SJSA1 (cell line): ENCODE data around the gene FKBP4. TPM values are rescaled to one million over a fixed set of nuclear protein-coding genes. Genes with fewer than 3 reads are reported as not detected.

Source experiments
- DNase-seq, 2 experiments: peaks; one replicate each; pipeline ENCODE4 v3.0.0-alpha.2; 2015 to 2020; ENCODE audit warnings: low spot score in 2 of 2, low read depth in 1 of 2
- H3K27ac ChIP-seq: fragments of 250-450 bp; sonication (Bioruptor Pico); 2 replicates; pipeline ENCODE4 v1.5.1; 2020; ENCODE audit warnings: mild to moderate bottlenecking, moderate library complexity
- H3K27me3 ChIP-seq: fragments of 250-450 bp; sonication (Bioruptor Pico); replicated peaks from 2 replicates; pipeline ENCODE4 v1.5.1; 2020; ENCODE audit warnings: mild to moderate bottlenecking, moderate library complexity
- H3K36me3 ChIP-seq: fragments of 250-450 bp; sonication (Bioruptor Pico); 2 replicates; pipeline ENCODE4 v1.5.1; 2020; ENCODE audit warnings: mild to moderate bottlenecking
- H3K4me1 ChIP-seq: fragments of 250-450 bp; sonication (Bioruptor Pico); replicated peaks from 2 replicates; pipeline ENCODE4 v1.6.1; 2021; ENCODE audit warnings: mild to moderate bottlenecking
- H3K4me3 ChIP-seq: fragments of 250-450 bp; sonication (Bioruptor Pico); 2 replicates; pipeline ENCODE4 v1.5.1; 2020; ENCODE audit warnings: mild to moderate bottlenecking
- H3K9me3 ChIP-seq: fragments of 250-450 bp; sonication (Bioruptor Pico); replicated peaks from 2 replicates; pipeline ENCODE4 v1.5.1; 2020; ENCODE audit warnings: mild to moderate bottlenecking
- total RNA-seq: library from RNA; depleted of rRNA; stranded (reverse); fragments of >200 nt; shearing (Covaris generic); gene quantifications from 2 replicates; pipeline ENCODE4 v1.2.3, GENCODE V29; 2014

The FKBP4 gene
- total RNA-seq, 1 experiment from 2014 or later: 91.1 TPM

GRCh38 chr12:2812290-2813213, 17.8 kb downstream of the FKBP4 start, which contains the start of gene ITFG2:
Gene ITFG2 (plus strand): TSS chr12:2812668. CDS start chr12:2812761, 93 bp downstream.
- Histone ChIP-seq H3K4me3 (peak within 1 kb of the TSS; percentile 69), H3K27ac (peak within 1 kb of the TSS; percentile 81), H3K4me1 (0 out of 2 replicates have a peak, but pooled peaks cover 7% of the 10 kb centered on the region), H3K36me3 (peaks cover 19% of the 10 kb centered on the region), H3K9me3 (no peaks in the 10 kb centered on the region), H3K27me3 (no peaks in the 10 kb centered on the region)
- peak; percentile 99 to 100 for DNase-seq

- H3K36me3 ChIP-seq: peaks cover 26% of the 10 kb centered on the region
- DNase-seq: peak; percentile 61 to 71
- no peaks in the 10 kb centered on the region for H3K9me3 ChIP-seq
- H3K27ac ChIP-seq: peak overlapping the region; percentile 81
- peak overlapping the region; percentile 69 for H3K4me3 ChIP-seq
- 0 out of 2 replicates have a peak, but pooled peaks cover 7% of the 10 kb centered on the region for H3K4me1 ChIP-seq
- no peaks in the 10 kb centered on the region for H3K27me3 ChIP-seq
Measured at GRCh38 chr12:2813214-2814185, 18.7 kb downstream of the FKBP4 start.

DNA sequence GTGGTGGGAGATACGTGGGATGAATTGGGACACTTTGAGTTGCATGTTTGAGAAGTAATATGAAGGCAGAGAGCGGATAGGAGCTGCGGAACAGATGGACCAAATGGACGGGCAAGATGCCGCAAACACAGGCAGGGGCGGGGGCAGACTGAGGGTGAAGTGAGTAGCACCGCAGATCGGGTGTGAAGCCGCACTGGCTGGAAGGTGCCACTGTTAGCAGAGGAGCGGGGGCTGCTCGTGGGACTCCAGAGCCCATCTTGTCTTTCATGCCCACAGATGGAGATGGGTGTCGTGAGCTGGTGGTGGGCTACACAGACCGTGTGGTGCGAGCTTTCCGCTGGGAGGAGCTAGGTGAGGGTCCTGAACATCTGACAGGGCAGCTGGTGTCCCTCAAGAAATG, 25.0 kb downstream of the FKBP4 start:
- no peak for DNase-seq
- Histone ChIP-seq H3K27me3 (no peaks in the 10 kb centered on the region), H3K4me1 (peaks cover 8% of the 10 kb centered on the region), H3K4me3 (no peak overlapping the region), H3K9me3 (no peaks in the 10 kb centered on the region), H3K36me3 (peaks cover 72% of the 10 kb centered on the region), H3K27ac (no peak overlapping the region)

- no peak overlapping the region for H3K27ac ChIP-seq
- H3K27me3 ChIP-seq: no peaks in the 10 kb centered on the region
- H3K36me3 ChIP-seq: peaks cover 75% of the 10 kb centered on the region
- no peak overlapping the region for H3K4me3 ChIP-seq
- no peak for DNase-seq
- no peaks in the 10 kb centered on the region for H3K9me3 ChIP-seq
- peaks cover 10% of the 10 kb centered on the region for H3K4me1 ChIP-seq
Measured at GRCh38 chr12:2820432-2820831, 25.7 kb downstream of the FKBP4 start.

DNA sequence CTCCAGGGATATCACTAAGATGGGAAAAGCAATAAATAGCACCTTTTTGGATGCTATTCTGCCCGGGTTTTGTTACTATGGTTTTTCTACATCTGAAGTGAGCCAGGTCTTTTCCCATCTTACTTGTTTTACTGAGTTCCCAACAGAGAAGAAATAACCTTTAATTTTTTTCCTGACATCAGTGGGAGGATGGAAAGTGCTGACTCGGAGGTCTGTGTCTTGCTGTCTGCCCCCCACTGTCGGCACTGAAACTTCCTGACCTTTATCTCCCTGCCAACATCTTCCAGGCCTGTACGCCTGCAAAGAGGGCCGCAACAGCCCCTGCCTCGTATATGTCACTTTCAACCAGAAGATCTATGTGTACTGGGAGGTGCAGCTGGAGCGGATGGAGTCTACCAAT, 28.7 kb downstream of the FKBP4 start:
- Histone ChIP-seq H3K9me3 (no peaks in the 10 kb centered on the region), H3K4me3 (no peak overlapping the region), H3K27ac (no peak overlapping the region), H3K36me3 (peaks cover 86% of the 10 kb centered on the region), H3K27me3 (no peaks in the 10 kb centered on the region), H3K4me1 (peaks cover 10% of the 10 kb centered on the region)
- DNase-seq: no peak

GRCh38 chr12:2824541-2824940, 29.8 kb downstream of the FKBP4 start:
- no peak overlapping the region for H3K4me3 ChIP-seq
- no peaks in the 10 kb centered on the region for H3K9me3 ChIP-seq
- H3K36me3 ChIP-seq: peaks cover 88% of the 10 kb centered on the region
- no peaks in the 10 kb centered on the region for H3K27me3 ChIP-seq
- peak overlapping the region; percentile 17; the same call in 1 of the 2 replicates for H3K27ac ChIP-seq
- H3K4me1 ChIP-seq: peaks cover 10% of the 10 kb centered on the region
- no peak for DNase-seq

DNA sequence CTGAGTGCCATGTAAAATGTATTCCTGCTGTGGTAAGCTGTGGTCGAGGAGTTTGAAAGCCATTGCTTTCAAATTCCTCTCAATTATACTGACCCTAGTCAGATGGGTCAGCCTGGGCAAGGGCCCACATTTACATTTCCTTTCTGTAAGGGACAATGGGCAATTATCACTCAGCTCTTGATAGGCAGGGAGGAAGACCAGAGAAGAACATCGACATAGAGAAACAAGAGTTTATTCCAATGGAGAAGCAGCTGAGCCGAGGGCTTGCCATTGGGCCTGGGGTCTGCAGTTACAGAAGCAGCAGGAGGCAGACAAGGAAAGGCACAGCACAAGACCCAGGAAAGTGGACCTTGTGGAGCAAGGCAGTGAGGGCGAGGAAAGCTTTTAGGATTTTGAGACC, 30.4 kb downstream of the FKBP4 start:
- H3K4me3 ChIP-seq: no peak overlapping the region
- H3K27ac ChIP-seq: peak overlapping the region; percentile 17; the same call in 1 of the 2 replicates
- no peaks in the 10 kb centered on the region for H3K9me3 ChIP-seq
- H3K4me1 ChIP-seq: peaks cover 10% of the 10 kb centered on the region
- no peak for DNase-seq
- peaks cover 82% of the 10 kb centered on the region for H3K36me3 ChIP-seq
- no peaks in the 10 kb centered on the region for H3K27me3 ChIP-seq

GRCh38 chr12:2826036-2826435, 31.3 kb downstream of the FKBP4 start:
- Histone ChIP-seq H3K4me1 (peaks cover 10% of the 10 kb centered on the region), H3K27me3 (no peaks in the 10 kb centered on the region), H3K4me3 (no peak overlapping the region), H3K9me3 (no peaks in the 10 kb centered on the region), H3K36me3 (peaks cover 76% of the 10 kb centered on the region), H3K27ac (no peak overlapping the region)
- no peak for DNase-seq

- Histone ChIP-seq H3K4me3 (no peak overlapping the region), H3K9me3 (no peaks in the 10 kb centered on the region), H3K36me3 (peaks cover 70% of the 10 kb centered on the region), H3K4me1 (peaks cover 10% of the 10 kb centered on the region), H3K27me3 (no peaks in the 10 kb centered on the region), H3K27ac (no peak overlapping the region)
- DNase-seq: no peak
Measured at GRCh38 chr12:2826721-2827515, 32.1 kb downstream of the FKBP4 start.

- H3K27ac ChIP-seq: no peak overlapping the region
- H3K9me3 ChIP-seq: no peaks in the 10 kb centered on the region
- DNase-seq: no peak
- H3K4me1 ChIP-seq: peaks cover 8% of the 10 kb centered on the region
- no peaks in the 10 kb centered on the region for H3K27me3 ChIP-seq
- no peak overlapping the region for H3K4me3 ChIP-seq
- peaks cover 48% of the 10 kb centered on the region for H3K36me3 ChIP-seq
Measured at GRCh38 chr12:2829275-2829674, 34.5 kb downstream of the FKBP4 start.

- Histone ChIP-seq H3K4me1 (peaks cover 16% of the 10 kb centered on the region), H3K27me3 (no peaks in the 10 kb centered on the region), H3K36me3 (peaks cover 17% of the 10 kb centered on the region), H3K9me3 (no peaks in the 10 kb centered on the region), H3K4me3 (no peak overlapping the region), H3K27ac (no peak overlapping the region)
- no peak for DNase-seq
Measured at GRCh38 chr12:2832550-2833127, 37.9 kb downstream of the FKBP4 start.

DNA sequence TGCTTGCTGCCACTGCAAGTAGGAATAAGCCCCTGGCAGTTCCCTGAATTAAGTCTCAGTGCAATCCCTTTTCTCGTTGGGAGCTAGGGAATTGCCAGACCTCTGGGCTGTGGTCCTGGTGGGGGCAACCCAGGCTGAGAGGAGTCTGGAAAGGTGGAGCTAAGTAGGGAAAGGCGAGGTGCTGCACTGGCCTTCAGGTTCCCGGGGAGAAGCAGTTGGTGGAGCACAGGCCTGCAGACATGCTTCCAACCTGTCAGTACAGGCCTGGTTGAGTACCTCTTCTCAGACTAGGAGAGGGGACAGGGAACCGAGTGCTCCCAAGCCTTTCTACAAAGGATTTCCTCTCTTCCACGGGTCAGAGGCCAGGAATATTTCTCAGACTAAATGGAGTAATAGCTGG, 38.6 kb downstream of the FKBP4 start:
- H3K27ac ChIP-seq: no peak overlapping the region
- peaks cover 10% of the 10 kb centered on the region for H3K36me3 ChIP-seq
- no peak for DNase-seq
- no peaks in the 10 kb centered on the region for H3K9me3 ChIP-seq
- H3K4me1 ChIP-seq: peaks cover 16% of the 10 kb centered on the region
- no peaks in the 10 kb centered on the region for H3K27me3 ChIP-seq
- H3K4me3 ChIP-seq: no peak overlapping the region

GRCh38 chr12:2833810-2834209, 39.0 kb downstream of the FKBP4 start:
- no peaks in the 10 kb centered on the region for H3K9me3 ChIP-seq
- no peak overlapping the region for H3K27ac ChIP-seq
- H3K36me3 ChIP-seq: peaks cover 5% of the 10 kb centered on the region; the same call in 1 of the 2 replicates
- peaks cover 16% of the 10 kb centered on the region for H3K4me1 ChIP-seq
- H3K4me3 ChIP-seq: no peak overlapping the region
- no peaks in the 10 kb centered on the region for H3K27me3 ChIP-seq
- DNase-seq: no peak
